HepG2 (cell line): Measurements from ENCODE around the gene MACROD2. TPM values are rescaled to one million over a fixed set of nuclear protein-coding genes. Genes with fewer than 3 reads are reported as not detected.

Experiments
- ATAC-seq: fragments of 200-7000 bp; cut with Tn5 transposase; 3 replicates; pipeline ENCODE4 v1.9.1; 2020; ENCODE audit warnings: mild to moderate bottlenecking, moderate library complexity
- BruUV-seq: library from RNA; stranded (reverse); fragments of 400-500 nt; replicated peaks from 2 replicates; lab custom pipeline; 2021; lab: Mats Ljungman, UMichigan
- CTCF ChIA-PET: fragments of 300-600 bp; formaldehyde crosslinking; extraction: SDS; loops from one replicate; lab custom pipeline; 2021; ENCODE audit warnings: low total read pairs, inconsistent platforms, low intra/inter-chr PET ratio; lab: Yijun Ruan, JAX
- POLR2A ChIA-PET: fragments of 350-600 bp; sonication (Branson Sonifier 250); formaldehyde crosslinking; loops from one replicate; lab custom pipeline; 2020; ENCODE audit warnings: antibody characterized with exemption, inconsistent platforms; lab: Yijun Ruan, JAX
- DNase-seq: peaks from one replicate; pipeline ENCODE4 v3.0.0-alpha.2; 2015; ENCODE audit warnings: low spot score
- FAIRE-seq: peaks from 3 replicates; lab custom pipeline; 2011; peaks lifted over from hg19 to GRCh38; lab: Jason Lieb, UNC
- H2AFZ ChIP-seq: one replicate; pipeline ENCODE4 v1.6.1; 2011; ENCODE audit warnings: low read length, inconsistent platforms
- H3K27ac ChIP-seq: fragments of 300-600 bp; 3 replicates; pipeline ENCODE4 v1.8.0; 2011; ENCODE audit warnings: mixed run types, mild to moderate bottlenecking, mixed read lengths, low read length, inconsistent platforms; ENCODE audit not compliant: insufficient read depth; ENCODE audit errors: extremely low read length
- H3K27me3 ChIP-seq, 2 experiments: fragments of 200-600 bp in 1 of 2; 2 replicates in 1 of 2; 3 replicates in 1 of 2; pipeline versions ENCODE4 v1.6.0 to v1.8.0; 2011; ENCODE audit warnings: low read length in 2 of 2, mild to moderate bottlenecking in 2 of 2, moderate library complexity in 2 of 2, inconsistent platforms in 1 of 2; ENCODE audit not compliant: insufficient read depth in 2 of 2, control insufficient read depth in 1 of 2
- H3K36me3 ChIP-seq, 2 experiments: fragments of 200-600 bp in 1 of 2; replicated peaks in 1 of 2; 2 replicates in 1 of 2; 3 replicates in 1 of 2; pipeline versions ENCODE4 v1.5.1 to v1.8.0; 2011; ENCODE audit warnings: low read length in 2 of 2, inconsistent platforms in 1 of 2; ENCODE audit not compliant: insufficient read depth in 2 of 2, control insufficient read depth in 1 of 2
- H3K4me1 ChIP-seq: 2 replicates; pipeline ENCODE4 v1.5.1; 2012; ENCODE audit warnings: low read length, inconsistent platforms; ENCODE audit not compliant: insufficient read depth
- H3K4me2 ChIP-seq: 2 replicates; pipeline ENCODE4 v1.6.0; 2011; ENCODE audit warnings: low read depth, low read length, inconsistent platforms
- H3K4me3 ChIP-seq, 3 experiments: fragments of 200-600 bp in 1 of 3; sonication (generic), shearing (Covaris generic) in 1 of 3; replicated peaks in 1 of 3; 2 replicates each; pipeline ENCODE4 v1.5.1; 2011 to 2016; ENCODE audit warnings: low read length in 3 of 3, inconsistent platforms in 2 of 3, low read depth in 2 of 3, mild to moderate bottlenecking in 2 of 3, control low read depth in 1 of 3, mixed read lengths in 1 of 3; ENCODE audit not compliant: insufficient read depth in 1 of 3
- H3K79me2 ChIP-seq: one replicate; pipeline ENCODE4 v1.6.1; 2011; ENCODE audit warnings: low read length, inconsistent platforms; ENCODE audit not compliant: insufficient read depth
- H3K9ac ChIP-seq: 2 replicates; pipeline ENCODE4 v1.6.0; 2011; ENCODE audit warnings: mild to moderate bottlenecking, low read depth, low read length, inconsistent platforms; ENCODE audit not compliant: insufficient read depth
- H3K9me3 ChIP-seq: 2 replicates; pipeline ENCODE4 v1.5.1; 2012; ENCODE audit warnings: mild to moderate bottlenecking, low read length
- H4K20me1 ChIP-seq: 2 replicates; pipeline ENCODE4 v1.6.0; 2011; ENCODE audit warnings: inconsistent platforms, mild to moderate bottlenecking, low read length, moderate library complexity; ENCODE audit not compliant: insufficient read depth
- HIVEP1 ChIP-seq: sonication (generic); formaldehyde crosslinking; IDR thresholded peaks from 2 replicates; pipeline ENCODE4 v1.4.0; 2020; ENCODE audit warnings: mild to moderate bottlenecking, missing genetic modification reagents
- IKZF4 ChIP-seq: sonication (generic); formaldehyde crosslinking; IDR thresholded peaks from 2 replicates; pipeline ENCODE4 v1.5.1; 2020; ENCODE audit warnings: borderline replicate concordance, mild to moderate bottlenecking, low read depth, missing genetic modification reagents; ENCODE audit errors: not compliant biosample characterization
- JUND ChIP-seq: sonication (generic); formaldehyde crosslinking; IDR thresholded peaks from 2 replicates; pipeline ENCODE4 v1.8.0; 2022; ENCODE audit warnings: mild to moderate bottlenecking, missing genetic modification reagents
- KDM5A ChIP-seq: fragments of 200-600 bp; sonication (generic); IDR thresholded peaks from 2 replicates; pipeline ENCODE4 v1.7.0; 2018; ENCODE audit warnings: antibody characterized with exemption, mild to moderate bottlenecking, low read length, borderline replicate concordance
- LCORL ChIP-seq, 2 experiments: fragments of 450-650 bp in 1 of 2; sonication (generic) in 1 of 2; formaldehyde crosslinking in 1 of 2; IDR thresholded peaks; 2 replicates each; pipeline versions ENCODE4 v1.5.0 to v1.6.1; 2017 to 2020; ENCODE audit warnings: antibody characterized with exemption in 1 of 2, missing genetic modification reagents in 1 of 2
- MEIS1 ChIP-seq: sonication (generic); formaldehyde crosslinking; IDR thresholded peaks from 2 replicates; pipeline ENCODE4 v1.9.0; 2021; ENCODE audit warnings: mild to moderate bottlenecking, missing genetic modification reagents, moderate library complexity, borderline replicate concordance
- MYNN ChIP-seq: sonication (generic); formaldehyde crosslinking; IDR thresholded peaks from 2 replicates; pipeline ENCODE4 v1.4.0; 2020; ENCODE audit warnings: mild to moderate bottlenecking, low read depth, missing genetic modification reagents
- PRPF4 ChIP-seq: fragments of 200-400 bp; formaldehyde crosslinking; IDR thresholded peaks from 2 replicates; pipeline ENCODE4 v1.6.1; 2016; ENCODE audit warnings: low read length, low read depth; ENCODE audit not compliant: poor library complexity, severe bottlenecking
- SMARCE1 ChIP-seq: fragments of 450-650 bp; IDR thresholded peaks from 2 replicates; pipeline ENCODE4 v1.6.1; 2017; ENCODE audit warnings: borderline replicate concordance
- ZC3H13 ChIP-seq: sonication (generic); formaldehyde crosslinking; IDR thresholded peaks from 2 replicates; pipeline ENCODE4 v1.8.1; 2023; ENCODE audit warnings: mild to moderate bottlenecking, missing genetic modification reagents, moderate library complexity
- ZNF274 ChIP-seq: sonication (generic); formaldehyde crosslinking; IDR thresholded peaks from 2 replicates; pipeline ENCODE4 v1.5.1; 2020; ENCODE audit warnings: mild to moderate bottlenecking, missing genetic modification reagents
- ZNF3 ChIP-seq: IDR thresholded peaks from 2 replicates; pipeline ENCODE4 v1.7.0; 2017; ENCODE audit warnings: inconsistent platforms
- ZNF362 ChIP-seq: sonication (generic); formaldehyde crosslinking; IDR thresholded peaks from 2 replicates; pipeline ENCODE4 v1.4.0; 2020; ENCODE audit warnings: missing genetic modification reagents, mild to moderate bottlenecking, borderline replicate concordance
- ZNF431 ChIP-seq: sonication (generic); formaldehyde crosslinking; IDR thresholded peaks from 2 replicates; pipeline ENCODE4 v1.9.0; 2022; ENCODE audit warnings: missing genetic modification reagents, low read depth, mild to moderate bottlenecking, borderline replicate concordance
- ZNF570 ChIP-seq: sonication (generic); formaldehyde crosslinking; IDR thresholded peaks from 2 replicates; pipeline ENCODE4 v1.4.0; 2020; ENCODE audit warnings: mild to moderate bottlenecking, missing genetic modification reagents, borderline replicate concordance
- ZNF740 ChIP-seq: sonication (generic); formaldehyde crosslinking; IDR thresholded peaks from 2 replicates; pipeline ENCODE4 v1.4.0; 2020; ENCODE audit warnings: missing genetic modification reagents
- ZNF878 ChIP-seq: sonication (generic); formaldehyde crosslinking; IDR thresholded peaks from 2 replicates; pipeline ENCODE4 v1.8.1; 2023; ENCODE audit warnings: mild to moderate bottlenecking, missing genetic modification reagents, moderate library complexity
- WGBS: methylation state at CpG from one replicate; pipeline ENCODE4 v1.1.6; 2017; ENCODE audit warnings: low lambda C conversion rate; 5-methylcytosine and 5-hydroxymethylcytosine counted together
- in situ Hi-C: cut with HindIII; loops from 2 replicates; pipeline ENCODE4 v1.10.0; 2017; ENCODE audit warnings: low pct_unique_long_range_greater_than_20kb; ENCODE audit not compliant: extremely low pct_ligation_motif_present
- intact Hi-C: fragments of 100-400 bp; cut with micrococcal nuclease; formaldehyde crosslinking; loops from one replicate; pipeline ENCODE4 v1.10.0; 2022; ENCODE audit not compliant: unreplicated experiment
- polyA plus RNA-seq, 8 experiments: library from polyadenylated mRNA; depleted of rRNA in 3 of 8; stranded (reverse) in 7 of 8; unstranded in 1 of 8; fragments of >200 nt; fragmentation: Illumina TruSeq in 4 of 8; extraction: Trizol in 4 of 8; gene quantifications; 2 replicates each; pipeline versions ENCODE4 v1.2.1 to v1.2.3, GENCODE V29; 2011 to 2016; ENCODE audit warnings: low read depth in 4 of 8, missing spikeins in 1 of 8, mixed read lengths in 1 of 8; ENCODE audit not compliant: insufficient read depth in 1 of 8
- total RNA-seq, 5 experiments: library from RNA; depleted of rRNA; stranded (reverse); fragments of >200 nt; fragmentation: Illumina TruSeq; extraction: Trizol; gene quantifications; 2 replicates each; pipeline ENCODE4 v1.2.3, GENCODE V29; 2016; ENCODE audit warnings: low read depth in 1 of 5
- TF ChIP-seq, protein P1 (sequence below): sonication (generic); formaldehyde crosslinking; IDR thresholded peaks from 2 replicates; pipeline ENCODE4 v1.9.0; 2021; ENCODE audit warnings: missing genetic modification reagents, mild to moderate bottlenecking, borderline replicate concordance

MACROD2 gene
- total and polyA plus RNA-seq, 2 of the 13 experiments (the other 11 are each of a cell fraction or from before 2014, with no cell fraction given) = 0.13 to 0.51 TPM

- intact Hi-C loops = no loop called here
- no TSS peak for BruUV-seq
These were observed 1956.3 kb downstream of the MACROD2 start for GRCh38 chr20:15951658-15952057.

More at GRCh38 chr20:15951658-15952057, 1956.3 kb downstream of the MACROD2 start:
- FAIRE-seq (no peak), ATAC-seq (no peak)
- no peaks in the 10 kb centered on the region for H3K36me3 ChIP-seq
- no peaks in the 10 kb centered on the region for H3K27me3 ChIP-seq
- no peak overlapping the region for H3K4me2 ChIP-seq
- no peak overlapping the region for H3K4me3 ChIP-seq
- WGBS = 28% methylated on average over 8 of the region's 8 CpGs
- H3K79me2 ChIP-seq = no peaks in the 10 kb centered on the region
- TF ChIP-seq MYNN (CRISPR knock-in tag) (no peak), KDM5A (no peak), ZNF740 (CRISPR knock-in tag) (no peak), ZNF878 (CRISPR knock-in tag) (no peak), ZNF362 (CRISPR knock-in tag) (no peak), HIVEP1 (CRISPR knock-in tag) (no peak), IKZF4 (CRISPR knock-in tag) (no peak), ZNF3 (no peak), ZNF274 (CRISPR knock-in tag) (no peak), SMARCE1 (no peak), PRPF4 (no peak), LCORL (IDR thresholded peaks at IDR 0.05) (no peak), LCORL (CRISPR knock-in tag; IDR thresholded peaks at IDR 0.05) (no peak), JUND (CRISPR knock-in tag) (no peak), ZC3H13 (CRISPR knock-in tag) (no peak), ZNF431 (CRISPR knock-in tag) (no peak), ZNF570 (CRISPR knock-in tag) (no peak), MEIS1 (CRISPR knock-in tag) (no peak)
- TF ChIP-seq, protein P1, sequence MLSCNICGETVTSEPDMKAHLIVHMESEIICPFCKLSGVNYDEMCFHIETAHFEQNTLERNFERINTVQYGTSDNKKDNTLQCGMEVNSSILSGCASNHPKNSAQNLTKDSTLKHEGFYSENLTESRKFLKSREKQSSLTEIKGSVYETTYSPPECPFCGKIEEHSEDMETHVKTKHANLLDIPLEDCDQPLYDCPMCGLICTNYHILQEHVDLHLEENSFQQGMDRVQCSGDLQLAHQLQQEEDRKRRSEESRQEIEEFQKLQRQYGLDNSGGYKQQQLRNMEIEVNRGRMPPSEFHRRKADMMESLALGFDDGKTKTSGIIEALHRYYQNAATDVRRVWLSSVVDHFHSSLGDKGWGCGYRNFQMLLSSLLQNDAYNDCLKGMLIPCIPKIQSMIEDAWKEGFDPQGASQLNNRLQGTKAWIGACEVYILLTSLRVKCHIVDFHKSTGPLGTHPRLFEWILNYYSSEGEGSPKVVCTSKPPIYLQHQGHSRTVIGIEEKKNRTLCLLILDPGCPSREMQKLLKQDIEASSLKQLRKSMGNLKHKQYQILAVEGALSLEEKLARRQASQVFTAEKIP = no peak
- TF ChIP-seq, all 625 proteins: peak for 0
- H3K9me3 ChIP-seq = peaks cover 33% of the 10 kb centered on the region
- POLR2A ChIA-PET = no interaction called here
- no peaks in the 10 kb centered on the region for H4K20me1 ChIP-seq
- CTCF ChIA-PET = no interaction called here
- H2AFZ ChIP-seq = no peak overlapping the region
- no peak for DNase-seq
- H3K27ac ChIP-seq = no peak overlapping the region
- no peaks in the 10 kb centered on the region for H3K4me1 ChIP-seq
- H3K9ac ChIP-seq = no peak overlapping the region
- in situ Hi-C loops = no loop called here
